ENCODE results near the gene TNFSF9.

TNFSF9 gene

DNA sequence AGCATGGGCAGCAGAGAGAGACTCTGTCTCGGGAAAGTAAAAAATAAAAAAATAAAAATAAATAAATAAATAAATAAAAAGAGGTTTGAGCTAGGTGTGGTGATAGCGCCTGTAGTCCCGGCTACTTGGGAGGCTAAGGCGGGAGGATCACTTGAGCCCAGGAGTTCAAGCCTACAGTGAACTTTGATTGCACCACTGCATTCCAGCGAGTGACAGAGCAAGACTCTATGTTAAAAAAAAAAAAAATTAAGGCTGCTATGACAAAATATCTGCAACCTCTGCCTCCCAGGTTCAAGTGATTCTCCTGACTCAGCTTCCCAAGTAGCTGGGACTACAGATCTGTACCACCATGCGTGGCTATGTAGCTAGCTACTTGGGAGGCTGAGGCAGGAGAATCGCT is 46.0 kb upstream of the TNFSF9 start:
- DNase-seq, result no peak
- Mint-ChIP-seq H3K36me3 (ENCODE audit: low read depth) (no peaks in the 10 kb centered on the region), H3K4me3 (no peak overlapping the region), H3K27me3 (ENCODE audit: low read depth, poor library complexity) (peaks cover 42% of the 10 kb centered on the region), H3K27ac (no peak overlapping the region), H3K4me1 (peaks cover 14% of the 10 kb centered on the region), H3K9me3 (no peaks in the 10 kb centered on the region)
- no peak for TF ChIP-seq CTCF (IDR thresholded peaks at IDR 0.05)

DNA sequence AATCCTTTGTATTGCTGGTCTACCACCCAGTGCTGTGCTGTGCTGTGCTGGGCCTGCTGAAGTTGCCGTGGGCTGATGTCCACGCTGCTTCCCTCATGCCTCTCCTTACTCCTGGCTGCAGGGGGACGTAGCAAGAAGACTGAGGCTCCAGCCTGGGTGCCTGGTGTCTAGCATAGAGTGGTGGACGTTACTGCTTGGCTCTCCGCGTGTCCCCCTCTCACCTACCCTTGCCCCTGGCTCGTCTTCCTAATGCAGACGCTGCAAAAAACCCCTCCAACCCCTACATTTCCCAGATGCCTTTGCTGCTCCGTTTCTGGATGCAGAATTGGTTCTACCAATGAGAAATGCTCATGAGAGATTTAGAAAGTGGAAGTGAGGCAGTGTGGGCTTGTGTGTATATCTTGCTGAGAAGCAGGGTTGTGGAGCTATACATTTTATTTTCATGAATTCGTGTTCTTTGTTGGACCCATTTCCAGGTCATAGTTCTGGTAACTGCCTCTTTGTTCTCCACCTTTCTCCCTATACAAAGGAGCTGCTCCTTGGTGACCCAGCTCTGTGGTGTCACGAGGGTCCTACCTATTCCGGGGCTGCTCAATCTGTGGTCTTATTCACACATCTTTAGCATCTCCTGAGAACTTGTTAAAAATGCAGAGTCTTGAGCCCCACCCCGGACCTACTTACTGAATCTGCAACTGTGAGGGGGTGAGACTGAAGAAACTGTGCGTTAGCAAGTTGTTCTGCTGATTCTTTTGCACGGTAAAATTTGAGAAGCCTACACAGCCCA is 41.4 kb upstream of the TNFSF9 start:
- TF ChIP-seq CTCF (IDR thresholded peaks at IDR 0.05), result no peak
- H3K27me3 Mint-ChIP-seq (ENCODE audit: low read depth, poor library complexity), result peaks cover 29% of the 10 kb centered on the region
- H3K9me3 Mint-ChIP-seq, result peaks cover 10% of the 10 kb centered on the region
- no peaks in the 10 kb centered on the region for H3K4me1 Mint-ChIP-seq
- no peak for DNase-seq
- no peak overlapping the region for H3K4me3 Mint-ChIP-seq
- no peak overlapping the region for H3K27ac Mint-ChIP-seq
- H3K36me3 Mint-ChIP-seq (ENCODE audit: low read depth), result no peaks in the 10 kb centered on the region

DNA sequence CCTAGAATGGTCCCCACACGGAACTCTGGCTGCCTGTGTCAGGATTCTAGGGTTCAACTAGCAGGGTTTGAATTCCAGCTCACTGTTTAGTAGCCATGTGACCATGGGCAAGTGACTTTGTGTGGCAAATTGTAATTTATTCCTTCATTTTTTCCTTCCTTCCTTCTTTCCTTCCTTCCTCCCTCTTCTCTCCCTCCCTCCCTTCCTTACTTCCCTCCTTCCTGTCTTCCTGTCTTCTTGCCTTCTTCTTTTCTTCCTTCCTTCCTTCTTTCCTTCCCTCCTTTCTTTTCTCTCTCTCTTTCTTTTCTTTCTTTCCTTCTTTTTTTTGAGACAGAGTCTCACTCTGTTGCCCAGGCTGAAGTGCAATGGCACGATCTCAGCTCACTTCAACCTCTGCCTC is 40.7 kb upstream of the TNFSF9 start:
- peaks cover 29% of the 10 kb centered on the region for H3K27me3 Mint-ChIP-seq (ENCODE audit: low read depth, poor library complexity)
- TF ChIP-seq CTCF (IDR thresholded peaks at IDR 0.05), result no peak
- no peaks in the 10 kb centered on the region for H3K36me3 Mint-ChIP-seq (ENCODE audit: low read depth)
- no peaks in the 10 kb centered on the region for H3K4me1 Mint-ChIP-seq
- H3K27ac Mint-ChIP-seq, result peak overlapping the region; percentile 70
- DNase-seq, result no peak
- H3K9me3 Mint-ChIP-seq, result peaks cover 10% of the 10 kb centered on the region
- H3K4me3 Mint-ChIP-seq, result no peak overlapping the region

- no peak for TF ChIP-seq CTCF (IDR thresholded peaks at IDR 0.05)
- Mint-ChIP-seq H3K9me3 (peaks cover 10% of the 10 kb centered on the region), H3K4me1 (no peaks in the 10 kb centered on the region), H3K4me3 (no peak overlapping the region), H3K27me3 (ENCODE audit: low read depth, poor library complexity) (peaks cover 24% of the 10 kb centered on the region), H3K27ac (no peak overlapping the region), H3K36me3 (ENCODE audit: low read depth) (no peaks in the 10 kb centered on the region)
- DNase-seq, result no peak
These were observed 38.8 kb upstream of the TNFSF9 start for GRCh38 chr19:6491802-6492592.

DNA sequence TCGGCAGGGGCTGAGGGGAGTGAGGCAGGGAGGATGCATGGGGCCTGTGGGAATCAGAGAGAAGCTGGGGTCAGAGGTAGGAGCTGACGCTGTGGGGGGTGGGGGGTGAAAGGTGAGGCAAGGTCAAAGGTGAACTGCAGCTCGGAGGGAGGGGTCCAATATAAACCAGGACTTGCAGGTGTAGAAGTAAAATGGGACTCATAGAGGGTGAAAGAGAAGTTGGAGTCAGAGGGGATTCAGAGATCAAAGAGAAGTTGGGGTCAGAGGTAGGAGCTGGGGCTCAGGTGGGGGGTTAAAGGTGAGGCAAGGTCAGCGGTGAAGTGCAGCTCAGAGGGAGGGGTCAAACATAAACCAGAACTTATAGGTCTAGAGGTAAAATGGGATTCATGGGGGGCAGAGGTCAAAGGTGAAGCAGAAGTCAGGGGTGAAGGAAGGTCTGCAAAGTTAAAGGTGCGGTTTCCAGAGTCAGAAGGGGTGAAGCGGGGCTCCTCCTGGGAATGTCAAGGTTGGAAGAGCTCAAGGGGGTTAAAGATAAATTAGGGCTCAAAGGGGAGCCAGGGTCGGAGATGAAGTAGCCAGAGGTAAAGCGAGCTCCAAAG is 36.3 kb upstream of the TNFSF9 start:
- no peak overlapping the region for H3K27ac Mint-ChIP-seq
- peaks cover 35% of the 10 kb centered on the region for H3K27me3 Mint-ChIP-seq (ENCODE audit: low read depth, poor library complexity)
- no peaks in the 10 kb centered on the region for H3K4me1 Mint-ChIP-seq
- no peak for DNase-seq
- peaks cover 10% of the 10 kb centered on the region for H3K9me3 Mint-ChIP-seq
- H3K4me3 Mint-ChIP-seq, result no peak overlapping the region
- no peaks in the 10 kb centered on the region for H3K36me3 Mint-ChIP-seq (ENCODE audit: low read depth)
- TF ChIP-seq CTCF (IDR thresholded peaks at IDR 0.05), result no peak
